Spinal cord (tissue), 10 donors: ENCODE results near the gene MAP2K5. TPM values are rescaled to one million over a fixed set of nuclear protein-coding genes. Genes with fewer than 3 reads are reported as not detected.

Source experiments
- DNase-seq, 6 donors: peaks; one replicate each; pipeline versions ENCODE4 v3.0.0 to v3.0.0-alpha.2; 2013 to 2015; ENCODE audit warnings: low spot score in 6 of 6, low read depth in 4 of 6
- H3K27ac ChIP-seq: one replicate; pipeline ENCODE4 v1.5.1; 2013; ENCODE audit warnings: low read depth, low read length, control low read depth
- H3K27me3 ChIP-seq: one replicate; pipeline ENCODE4 v1.6.1; 2013; ENCODE audit warnings: low read length; ENCODE audit not compliant: control insufficient read depth, insufficient read depth
- H3K36me3 ChIP-seq: one replicate; pipeline ENCODE4 v1.6.1; 2013; ENCODE audit warnings: low read length; ENCODE audit not compliant: control insufficient read depth, insufficient read depth
- H3K4me1 ChIP-seq: one replicate; pipeline ENCODE4 v1.6.1; 2013; ENCODE audit warnings: low read length; ENCODE audit not compliant: control insufficient read depth, insufficient read depth
- H3K4me3 ChIP-seq: one replicate; pipeline ENCODE4 v1.5.1; 2013; ENCODE audit warnings: low read depth, low read length, control low read depth
- H3K9me3 ChIP-seq: one replicate; pipeline ENCODE4 v1.6.1; 2013; ENCODE audit warnings: low read length; ENCODE audit not compliant: control insufficient read depth, insufficient read depth
- WGBS: methylation state at CpG from one replicate; pipeline ENCODE4 v1.1.5; 2013; ENCODE audit warnings: missing lambda C conversion rate; ENCODE audit not compliant: insufficient coverage; 5-methylcytosine and 5-hydroxymethylcytosine counted together
- polyA plus RNA-seq, 2 donors: library from polyadenylated mRNA; unstranded; fragments of 120-200 nt; gene quantifications; one replicate each; pipeline ENCODE4 v1.2.1, GENCODE V29; 2013; ENCODE audit not compliant: insufficient read length in 2 of 2
- total RNA-seq, 2 donors: library from RNA; depleted of rRNA in 1 of 2; stranded (reverse); fragments of 120-200 nt in 1 of 2; fragments of >200 nt in 1 of 2; gene quantifications; one replicate each; pipeline versions ENCODE4 v1.2.3 to v1.2.4, GENCODE V29; 2013 to 2014
- donor health status: healthy.

The MAP2K5 gene
- total and polyA plus RNA-seq, 4 donors, result 15.6 to 29.4 (median 25.4) TPM

- DNase-seq, result peak in 2 of 6 donors; percentile 48 to 72
- H3K9me3 ChIP-seq, result no peaks in the 10 kb centered on the region
- 6% methylated on average over 77 of the region's 77 CpGs for WGBS
- peaks cover 67% of the 10 kb centered on the region for H3K4me1 ChIP-seq
- H3K36me3 ChIP-seq, result peaks cover 12% of the 10 kb centered on the region
- peaks cover 92% of the 10 kb centered on the region for H3K27me3 ChIP-seq
- no peak overlapping the region for H3K4me3 ChIP-seq
- H3K27ac ChIP-seq, result no peak overlapping the region
Measured at GRCh38 chr15:67825881-67826716, 283.6 kb downstream of the MAP2K5 start.

GRCh38 chr15:67826717-67827561 lies 284.4 kb downstream of the MAP2K5 start:
- 3% methylated on average over 88 of the region's 88 CpGs for WGBS
- peak in 1 of 6 donors; percentile 11 for DNase-seq
- H3K36me3 ChIP-seq, result peaks cover 12% of the 10 kb centered on the region
- H3K9me3 ChIP-seq, result no peaks in the 10 kb centered on the region
- H3K4me3 ChIP-seq, result no peak overlapping the region
- H3K27ac ChIP-seq, result no peak overlapping the region
- H3K4me1 ChIP-seq, result peaks cover 58% of the 10 kb centered on the region
- peaks cover 91% of the 10 kb centered on the region for H3K27me3 ChIP-seq

- peaks cover 12% of the 10 kb centered on the region for H3K36me3 ChIP-seq
- WGBS, result 3% methylated on average over 91 of the region's 91 CpGs
- DNase-seq, result peak in 1 of 6 donors; percentile 28
- no peak overlapping the region for H3K27ac ChIP-seq
- H3K4me3 ChIP-seq, result no peak overlapping the region
- peaks cover 91% of the 10 kb centered on the region for H3K27me3 ChIP-seq
- H3K9me3 ChIP-seq, result no peaks in the 10 kb centered on the region
- peaks cover 57% of the 10 kb centered on the region for H3K4me1 ChIP-seq
Measured at GRCh38 chr15:67827562-67828277, 285.2 kb downstream of the MAP2K5 start.

GRCh38 chr15:67828278-67828968 lies 285.9 kb downstream of the MAP2K5 start:
- DNase-seq, result peak in 2 of 6 donors; percentile 49 to 50
- Histone ChIP-seq H3K9me3 (no peaks in the 10 kb centered on the region), H3K27ac (no peak overlapping the region), H3K36me3 (peaks cover 12% of the 10 kb centered on the region), H3K4me3 (no peak overlapping the region), H3K27me3 (peaks cover 95% of the 10 kb centered on the region), H3K4me1 (peaks cover 61% of the 10 kb centered on the region)
- 5% methylated on average over 37 of the region's 40 CpGs for WGBS

- Histone ChIP-seq H3K4me1 (peaks cover 61% of the 10 kb centered on the region), H3K27me3 (peaks cover 95% of the 10 kb centered on the region), H3K27ac (no peak overlapping the region), H3K36me3 (peaks cover 16% of the 10 kb centered on the region), H3K4me3 (no peak overlapping the region), H3K9me3 (no peaks in the 10 kb centered on the region)
- 3% methylated on average over 50 of the region's 54 CpGs for WGBS
- peak in 2 of 6 donors; percentile 28 to 57 for DNase-seq
Measured at GRCh38 chr15:67828969-67829646, 286.6 kb downstream of the MAP2K5 start.

- Histone ChIP-seq H3K27ac (no peak overlapping the region), H3K36me3 (peaks cover 20% of the 10 kb centered on the region), H3K9me3 (no peaks in the 10 kb centered on the region), H3K27me3 (peaks cover 95% of the 10 kb centered on the region), H3K4me1 (peaks cover 63% of the 10 kb centered on the region), H3K4me3 (no peak overlapping the region)
- DNase-seq, result peak in 1 of 6 donors; percentile 40
- WGBS, result 11% methylated on average over 63 of the region's 68 CpGs
Measured at GRCh38 chr15:67829647-67830504, 287.4 kb downstream of the MAP2K5 start.

- Histone ChIP-seq H3K36me3 (peaks cover 19% of the 10 kb centered on the region), H3K4me3 (no peak overlapping the region), H3K4me1 (peaks cover 64% of the 10 kb centered on the region), H3K9me3 (no peaks in the 10 kb centered on the region), H3K27ac (no peak overlapping the region), H3K27me3 (peaks cover 94% of the 10 kb centered on the region)
- DNase-seq, result peak in 1 of 6 donors; percentile 7
Measured at GRCh38 chr15:67831363-67831762, 288.9 kb downstream of the MAP2K5 start.

- Histone ChIP-seq H3K9me3 (no peaks in the 10 kb centered on the region), H3K4me3 (no peak overlapping the region), H3K27me3 (peaks cover 93% of the 10 kb centered on the region), H3K36me3 (peaks cover 19% of the 10 kb centered on the region), H3K27ac (no peak overlapping the region), H3K4me1 (peaks cover 68% of the 10 kb centered on the region)
- WGBS, result 19% methylated on average over 5 of the region's 9 CpGs
- DNase-seq, result peak in 2 of 6 donors; percentile 49 to 75
Measured at GRCh38 chr15:67832031-67832551, 289.6 kb downstream of the MAP2K5 start.
